GM12872 (cell line): Measurements from ENCODE around the gene DIDO1.

Experiments used
- TF ChIP-seq, protein P1 (sequence below): IDR thresholded peaks from 3 replicates; pipeline ENCODE4 v1.5.1; 2011; ENCODE audit warnings: low read depth, mild to moderate bottlenecking, low read length, moderate library complexity; ENCODE audit not compliant: insufficient read depth

Gene DIDO1

DNA sequence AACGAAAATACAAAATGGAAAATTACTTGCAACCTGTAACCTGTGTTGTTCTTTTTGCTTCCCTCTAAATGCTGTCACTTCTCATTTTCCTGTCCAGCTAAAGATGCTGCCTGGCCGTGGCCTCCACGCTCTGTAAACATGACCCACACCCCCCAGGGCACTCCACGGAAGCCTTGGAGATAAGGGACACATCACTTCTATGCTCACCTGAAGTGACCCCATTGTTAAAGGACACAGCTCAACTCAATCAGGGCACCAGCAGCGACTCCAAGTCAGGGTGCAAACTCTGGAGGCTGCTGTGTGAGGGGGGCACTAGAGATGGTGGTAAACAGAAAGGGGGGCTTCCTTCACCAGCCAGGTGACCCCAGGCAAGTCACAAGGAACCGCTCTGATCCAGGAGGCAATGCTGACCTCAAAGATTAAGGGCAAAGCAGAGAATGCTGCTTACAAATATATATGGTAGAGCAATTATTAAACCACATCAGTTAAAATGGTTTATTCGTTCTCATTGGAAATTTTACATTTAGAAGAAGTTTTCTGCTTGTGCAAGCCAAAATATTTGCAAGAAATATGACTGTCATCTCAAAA, 13.2 kb downstream of the DIDO1 start:
- TF ChIP-seq, protein P1, sequence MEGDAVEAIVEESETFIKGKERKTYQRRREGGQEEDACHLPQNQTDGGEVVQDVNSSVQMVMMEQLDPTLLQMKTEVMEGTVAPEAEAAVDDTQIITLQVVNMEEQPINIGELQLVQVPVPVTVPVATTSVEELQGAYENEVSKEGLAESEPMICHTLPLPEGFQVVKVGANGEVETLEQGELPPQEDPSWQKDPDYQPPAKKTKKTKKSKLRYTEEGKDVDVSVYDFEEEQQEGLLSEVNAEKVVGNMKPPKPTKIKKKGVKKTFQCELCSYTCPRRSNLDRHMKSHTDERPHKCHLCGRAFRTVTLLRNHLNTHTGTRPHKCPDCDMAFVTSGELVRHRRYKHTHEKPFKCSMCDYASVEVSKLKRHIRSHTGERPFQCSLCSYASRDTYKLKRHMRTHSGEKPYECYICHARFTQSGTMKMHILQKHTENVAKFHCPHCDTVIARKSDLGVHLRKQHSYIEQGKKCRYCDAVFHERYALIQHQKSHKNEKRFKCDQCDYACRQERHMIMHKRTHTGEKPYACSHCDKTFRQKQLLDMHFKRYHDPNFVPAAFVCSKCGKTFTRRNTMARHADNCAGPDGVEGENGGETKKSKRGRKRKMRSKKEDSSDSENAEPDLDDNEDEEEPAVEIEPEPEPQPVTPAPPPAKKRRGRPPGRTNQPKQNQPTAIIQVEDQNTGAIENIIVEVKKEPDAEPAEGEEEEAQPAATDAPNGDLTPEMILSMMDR: no peak

DNA sequence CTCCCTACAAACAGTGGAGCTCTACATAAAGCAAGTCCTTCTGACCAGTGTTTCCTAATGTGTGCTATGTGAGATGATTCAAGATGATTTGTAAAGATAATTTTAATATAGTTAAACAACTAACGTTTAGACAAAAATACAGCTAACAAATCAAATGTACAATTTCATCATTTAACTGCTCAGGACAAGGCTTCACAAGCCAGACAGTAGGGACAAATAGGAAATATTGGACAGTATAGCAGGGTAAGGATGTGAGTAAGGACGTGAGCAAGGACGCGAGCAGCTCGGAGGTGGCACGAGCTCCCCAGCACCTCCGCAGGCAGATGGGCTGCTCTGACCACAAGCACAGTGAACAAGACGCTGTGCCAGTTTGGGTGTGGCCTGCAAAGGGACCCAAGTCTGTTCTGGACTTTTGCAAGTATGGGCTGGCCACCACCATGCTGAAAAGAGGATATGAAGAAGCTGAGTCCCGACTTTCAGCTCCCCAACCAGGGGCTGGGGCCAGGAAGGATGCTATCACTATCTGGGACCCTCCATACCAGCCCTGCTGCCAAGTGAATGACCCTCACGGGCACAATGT, 14.5 kb downstream of the DIDO1 start:
- TF ChIP-seq, protein P1: no peak

DNA sequence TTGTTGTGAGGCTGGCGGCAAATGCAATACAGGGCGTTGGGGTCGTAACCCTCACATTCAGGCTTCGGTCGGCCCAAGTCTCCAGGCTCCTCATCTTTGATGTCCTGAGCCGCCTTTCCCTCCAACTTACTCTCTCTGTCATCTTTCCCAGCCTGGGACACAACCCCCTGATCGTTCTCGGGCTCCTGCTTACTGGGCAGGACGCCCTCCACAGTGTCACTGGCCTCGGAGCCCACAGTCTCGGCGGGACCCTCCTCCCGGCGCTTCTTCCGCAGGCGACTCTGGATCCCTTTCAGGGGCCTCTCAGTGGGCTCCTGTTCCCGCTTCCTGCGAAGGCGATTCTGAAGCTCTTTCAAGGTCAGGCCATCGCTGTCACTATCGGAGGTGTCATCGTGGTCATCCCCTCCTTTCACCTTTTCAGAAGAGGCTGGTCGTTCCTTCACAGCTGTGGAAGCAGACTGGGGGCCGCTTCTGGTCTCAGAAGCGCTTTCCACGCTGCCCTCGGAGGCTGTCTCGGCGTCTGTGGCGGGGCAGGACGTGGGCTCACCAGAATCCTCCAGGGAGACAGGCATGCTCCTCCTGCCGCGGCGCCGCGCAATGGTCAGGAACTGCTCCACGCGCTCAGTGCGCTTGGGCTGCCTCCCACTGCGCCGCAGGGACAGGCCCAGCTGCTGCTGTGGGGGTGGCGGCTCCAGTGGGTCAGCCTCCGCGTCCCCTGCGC, 15.4 kb downstream of the DIDO1 start:
- TF ChIP-seq, protein P1: no peak

DNA sequence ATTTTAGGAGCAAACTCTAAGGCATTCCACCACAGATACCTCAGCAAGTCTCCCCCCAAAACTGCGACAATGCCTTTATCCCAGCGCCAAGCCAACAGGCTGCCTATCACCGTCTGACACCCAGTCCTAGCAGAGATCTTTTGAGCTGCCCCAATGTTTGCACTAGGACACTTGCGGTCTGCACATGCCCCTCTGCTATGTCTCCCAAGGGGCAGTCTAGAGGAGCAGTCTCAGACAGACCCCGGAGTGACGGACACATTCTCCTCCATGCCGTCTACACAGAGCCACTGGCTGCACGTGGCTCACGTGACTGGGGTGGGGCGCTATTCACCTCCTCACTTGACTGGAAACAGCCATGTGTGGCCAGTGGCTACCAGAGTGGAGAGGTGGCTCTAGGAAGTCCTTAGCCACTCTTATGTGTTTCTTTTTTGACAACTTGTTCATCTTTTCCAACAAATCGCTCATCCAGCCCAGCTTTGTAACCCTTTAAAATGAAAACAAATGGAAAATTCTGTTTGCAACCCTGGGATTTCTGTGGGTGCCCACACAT, 16.0 kb downstream of the DIDO1 start:
- TF ChIP-seq, protein P1: no peak

DNA sequence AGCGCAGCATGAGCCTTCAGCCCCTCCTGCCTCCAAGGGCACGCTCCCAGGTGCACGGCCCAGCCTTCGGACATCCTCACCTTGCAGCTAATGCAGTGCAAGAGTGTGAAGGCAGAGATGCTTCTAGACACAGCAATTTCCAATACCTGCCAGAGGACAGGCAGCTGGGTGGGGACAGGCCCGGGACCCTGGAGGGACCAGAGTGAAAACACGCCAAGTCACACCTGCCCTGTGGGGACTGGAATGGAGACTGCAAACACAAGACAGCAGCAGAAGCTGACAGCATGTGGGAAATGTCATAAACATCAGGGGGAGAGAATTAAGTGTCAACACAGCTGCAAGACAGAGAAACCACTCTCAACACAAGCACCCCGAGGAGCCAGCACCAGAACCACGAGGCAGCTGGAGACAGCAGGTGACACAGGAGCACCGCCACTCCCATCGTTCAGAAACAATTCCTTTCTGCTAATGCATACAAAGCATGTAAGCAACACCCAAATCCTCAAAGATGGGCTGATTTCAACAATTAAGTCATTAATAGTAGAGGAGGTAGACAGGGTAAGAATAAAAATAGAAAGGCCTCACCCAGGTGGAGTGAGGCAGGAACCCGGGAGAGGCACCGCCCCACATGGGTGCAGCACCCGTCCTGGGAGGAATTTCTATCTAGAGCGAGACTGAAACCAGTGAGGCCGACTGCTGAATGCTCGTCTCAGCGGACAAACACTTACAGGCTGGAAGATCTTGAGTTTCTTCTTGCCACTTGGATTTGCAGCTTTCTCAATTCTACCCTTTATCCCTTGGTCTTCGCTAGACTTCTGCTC, 17.1 kb downstream of the DIDO1 start:
- TF ChIP-seq, protein P1: no peak

DNA sequence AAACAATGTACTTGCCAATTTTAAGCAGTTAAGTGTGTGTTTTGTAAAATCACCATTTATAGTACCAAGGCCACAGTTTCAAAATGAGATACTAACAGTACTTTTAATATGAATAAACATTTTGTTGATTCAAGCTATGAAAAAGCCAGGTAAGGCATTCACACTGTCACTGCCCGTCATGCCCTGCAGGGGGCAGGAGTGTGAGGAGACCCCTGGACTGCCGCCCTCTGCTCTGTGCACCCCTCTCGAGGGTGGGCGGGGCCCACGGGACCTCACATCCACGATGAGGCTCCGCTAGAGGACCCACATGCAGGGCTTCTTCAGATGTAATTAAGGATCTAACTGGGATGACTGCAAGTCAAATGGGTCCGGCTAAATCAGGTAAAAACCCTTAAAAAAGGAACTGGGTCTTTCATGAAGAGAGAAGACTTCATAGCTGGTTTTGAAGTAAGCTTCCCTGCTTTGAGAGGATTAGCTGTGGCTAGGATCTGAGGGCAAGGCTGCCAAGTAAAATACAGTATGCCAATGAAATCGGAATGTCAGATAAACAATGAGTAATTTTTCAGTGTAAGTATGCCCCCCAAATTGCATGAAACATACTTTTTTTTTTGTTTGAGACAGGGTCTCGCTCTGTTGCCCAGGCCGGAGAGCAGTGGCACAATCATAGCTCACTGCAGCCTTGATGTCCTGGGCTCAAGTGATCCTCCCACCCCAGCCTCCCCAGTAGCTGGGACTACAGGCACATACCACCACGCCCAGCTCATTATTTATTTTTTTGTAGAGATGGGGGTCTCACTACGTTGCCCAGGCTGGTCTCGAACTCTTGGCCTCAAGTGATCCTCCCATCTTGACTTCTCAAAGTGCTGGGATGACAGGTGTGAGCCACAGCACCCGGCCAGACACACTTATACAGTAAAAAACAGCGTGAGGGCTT, 18.7 kb downstream of the DIDO1 start:
- TF ChIP-seq, protein P1: peak; percentile 73
